Measurements from ENCODE around the gene MCM9. TPM values are rescaled to one million over a fixed set of nuclear protein-coding genes. Genes with fewer than 3 reads are reported as not detected.

MCM9 gene
- total RNA-seq, 1 experiment from 2014 or later = 14.9 TPM

DNA sequence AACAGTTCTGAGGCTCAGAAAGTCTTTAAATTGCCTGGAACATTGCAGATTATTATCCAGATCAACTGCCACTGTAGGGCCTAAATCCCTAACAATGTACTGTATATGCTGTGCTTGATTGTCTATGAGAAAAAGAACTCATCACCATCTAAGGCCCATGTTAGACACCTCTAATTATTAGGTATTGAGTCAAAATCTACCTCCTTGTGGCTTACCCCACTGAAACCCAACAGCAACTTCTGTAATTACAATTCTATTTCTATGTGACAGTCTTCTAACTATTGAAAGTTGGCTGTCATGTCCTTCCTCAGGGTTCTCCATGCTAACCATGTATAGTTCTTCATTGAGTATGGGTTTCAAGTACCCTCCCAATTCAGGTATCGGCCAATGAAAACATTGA is 13.9 kb downstream of the MCM9 start:
- Mint-ChIP-seq H3K27me3 (ENCODE audit: low read depth) (no peaks in the 10 kb centered on the region), H3K9me3 (no peaks in the 10 kb centered on the region), H3K36me3 (peaks cover 41% of the 10 kb centered on the region), H3K4me1 (no peaks in the 10 kb centered on the region), H3K27ac (no peak overlapping the region), H3K4me3 (no peak overlapping the region)
- ChIA-PET CTCF (interaction anchor here (0.9 kb wide), 1 partner anchor 60 kb away, joined by 3 read pairs; no protein-coding TSS in a partner anchor), POLR2A (no interaction called here)
- DNase-seq (ENCODE audit: low spot score) (no peak), ATAC-seq (no peak)
- TF ChIP-seq FOXP4 (CRISPR knock-in tag; IDR thresholded peaks at IDR 0.05) = no peak
- TF ChIP-seq NFATC4 (CRISPR knock-in tag; IDR thresholded peaks at IDR 0.05) = no peak
- no peak for TF ChIP-seq ZNF512 (CRISPR knock-in tag; IDR thresholded peaks at IDR 0.05; ENCODE audit: borderline replicate concordance)
- no peak for TF ChIP-seq MXD4 (CRISPR knock-in tag; IDR thresholded peaks at IDR 0.05; ENCODE audit: borderline replicate concordance)
- TF ChIP-seq TP53 (CRISPR knock-in tag; IDR thresholded peaks at IDR 0.05) = no peak
- no peak for TF ChIP-seq ESRRA (CRISPR knock-in tag; IDR thresholded peaks at IDR 0.05; ENCODE audit: borderline replicate concordance)
- TF ChIP-seq MAX (CRISPR knock-in tag; IDR thresholded peaks at IDR 0.05) = no peak
- no peak for TF ChIP-seq GABPB1 (CRISPR knock-in tag; IDR thresholded peaks at IDR 0.05)
- no peak for TF ChIP-seq HMGXB4 (CRISPR knock-in tag; IDR thresholded peaks at IDR 0.05)
- TF ChIP-seq PRRX2 (CRISPR knock-in tag; IDR thresholded peaks at IDR 0.05) = no peak
- TF ChIP-seq E2F5 (CRISPR knock-in tag; IDR thresholded peaks at IDR 0.05) = no peak
- no peak for TF ChIP-seq ZNF281 (CRISPR knock-in tag; IDR thresholded peaks at IDR 0.05)
- no peak for TF ChIP-seq USF2 (CRISPR knock-in tag; IDR thresholded peaks at IDR 0.05)

- no peak for DNase-seq (ENCODE audit: low spot score)
- POLR2A ChIA-PET = no interaction called here
- ATAC-seq = no peak
- peaks cover 44% of the 10 kb centered on the region for H3K36me3 Mint-ChIP-seq
- no peaks in the 10 kb centered on the region for H3K4me1 Mint-ChIP-seq
- TF ChIP-seq NFYB (CRISPR knock-in tag; conservative IDR thresholded peaks at IDR 0.05; ENCODE audit: low read depth) (no peak), NFE2L1 (CRISPR knock-in tag; IDR thresholded peaks at IDR 0.05) (no peak), SMAD3 (CRISPR knock-in tag; IDR thresholded peaks at IDR 0.05; ENCODE audit: borderline replicate concordance) (no peak), TEAD4 (CRISPR knock-in tag; IDR thresholded peaks at IDR 0.05) (no peak), CBFB (CRISPR knock-in tag; IDR thresholded peaks at IDR 0.05; ENCODE audit: low read depth) (no peak)
- TF ChIP-seq, protein P1, sequence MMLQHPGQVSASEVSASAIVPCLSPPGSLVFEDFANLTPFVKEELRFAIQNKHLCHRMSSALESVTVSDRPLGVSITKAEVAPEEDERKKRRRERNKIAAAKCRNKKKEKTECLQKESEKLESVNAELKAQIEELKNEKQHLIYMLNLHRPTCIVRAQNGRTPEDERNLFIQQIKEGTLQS (CRISPR knock-in tag; conservative IDR thresholded peaks at IDR 0.05) = no peak
- no peaks in the 10 kb centered on the region for H3K9me3 Mint-ChIP-seq
- H3K4me3 Mint-ChIP-seq = no peak overlapping the region
- H3K27me3 Mint-ChIP-seq (ENCODE audit: low read depth) = no peaks in the 10 kb centered on the region
- no peak overlapping the region for H3K27ac Mint-ChIP-seq
- CTCF ChIA-PET = no interaction called here
Observed at GRCh38 chr6:118918329-118918725, 16.6 kb downstream of the MCM9 start.

Measured in WTC11 (cell line).